Measurements from ENCODE around the gene REG4. TPM values are rescaled to one million over a fixed set of nuclear protein-coding genes. Genes with fewer than 3 reads are reported as not detected.

The REG4 gene
- total RNA-seq, 1 experiment from 2014 or later = not detected

DNA sequence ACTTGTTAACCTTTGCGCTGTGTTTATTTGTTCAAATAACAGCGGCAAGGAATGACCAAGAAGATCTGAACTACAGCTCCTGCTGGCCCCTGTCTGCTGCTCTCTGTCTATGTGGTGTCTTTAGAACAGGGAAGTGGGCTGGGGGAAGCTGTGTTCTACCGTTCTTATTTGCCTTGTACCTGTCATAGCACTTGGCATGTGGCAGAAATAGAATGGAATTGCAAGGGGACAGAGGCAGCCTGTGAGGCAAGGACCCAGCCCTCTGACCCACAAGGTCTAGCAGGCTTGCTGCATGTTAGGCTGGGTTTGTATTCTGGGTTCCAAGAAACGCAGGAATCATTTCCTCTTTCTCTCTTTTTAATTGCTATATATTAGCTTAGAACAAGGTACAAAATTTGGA lies 63.2 kb downstream of the REG4 start:
- no TSS peak for BruUV-seq (replicated peaks)
- in situ Hi-C loops (cut with HindIII; ENCODE audit: low pct_unique_long_range_greater_than_20kb, low sequenced_read_pairs) (no loop called here), intact Hi-C loops (cut with micrococcal nuclease; ENCODE audit: unreplicated experiment) (no loop called here)
- ATAC-seq (no peak), DNase-seq (ENCODE audit: low read depth, low spot score) (no peak)
- Histone ChIP-seq H3K27ac (ENCODE audit: low read length) (no peak overlapping the region), H3K4me1 (ENCODE audit: control insufficient read depth, insufficient read depth, low read length) (no peaks in the 10 kb centered on the region), H3K36me3 (ENCODE audit: control insufficient read depth, insufficient read depth, low read length) (no peaks in the 10 kb centered on the region), H3K9me3 (ENCODE audit: control insufficient read depth, insufficient read depth, low read depth, low read length) (no peaks in the 10 kb centered on the region), H3K27me3 (ENCODE audit: control insufficient read depth, insufficient read depth, low read length) (peaks cover 18% of the 10 kb centered on the region), H3K4me3 (ENCODE audit: low read depth in 2 of 2, low read length in 2 of 2) (no peak overlapping the region)
- ChIA-PET CTCF (no interaction called here), POLR2A (no interaction called here)
- TF ChIP-seq TCF7L2 (IDR thresholded peaks at IDR 0.05; ENCODE audit: low read depth, low read length) (no peak), REST (IDR thresholded peaks at IDR 0.05; ENCODE audit: insufficient read depth in 1 of 2, low read depth in 2 of 2, low read length in 1 of 2) (no peak), SIN3A (IDR thresholded peaks at IDR 0.05; ENCODE audit: borderline replicate concordance, insufficient read depth, low read depth, low read length) (no peak), POLR2AphosphoS5 (IDR thresholded peaks at IDR 0.05; ENCODE audit: low read depth, low read length) (no peak), CTCF (IDR thresholded peaks at IDR 0.05) (no peak)

DNA sequence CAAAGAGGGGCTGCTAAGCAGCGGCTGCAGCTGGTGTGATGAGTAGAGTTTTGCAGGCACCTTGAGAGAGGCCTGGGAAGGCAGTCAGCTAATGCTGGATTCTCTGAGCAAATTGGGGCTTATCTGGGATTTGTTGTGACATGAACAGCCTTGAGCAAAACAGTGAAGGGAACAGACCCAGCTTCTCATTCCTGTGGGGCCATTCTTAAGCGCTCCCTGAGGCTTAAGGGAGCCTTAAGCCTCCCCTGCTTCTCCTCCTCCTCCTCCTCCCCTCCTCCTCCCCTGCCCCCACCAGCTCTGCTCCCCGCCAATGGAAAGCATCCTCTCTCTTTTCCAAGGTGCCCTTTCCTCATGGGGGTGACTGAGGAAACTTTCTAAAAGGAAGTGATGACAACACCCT lies 63.8 kb downstream of the REG4 start:
- no peak for TF ChIP-seq REST (IDR thresholded peaks at IDR 0.05; ENCODE audit: insufficient read depth in 1 of 2, low read depth in 2 of 2, low read length in 1 of 2)
- no peak for TF ChIP-seq POLR2AphosphoS5 (IDR thresholded peaks at IDR 0.05; ENCODE audit: low read depth, low read length)
- no peak for TF ChIP-seq TCF7L2 (IDR thresholded peaks at IDR 0.05; ENCODE audit: low read depth, low read length)
- TF ChIP-seq CTCF (IDR thresholded peaks at IDR 0.05) = no peak
- TF ChIP-seq SIN3A (IDR thresholded peaks at IDR 0.05; ENCODE audit: borderline replicate concordance, insufficient read depth, low read depth, low read length) = no peak
- ATAC-seq = no peak
- ChIA-PET CTCF (no interaction called here), POLR2A (no interaction called here)
- Histone ChIP-seq H3K4me1 (ENCODE audit: control insufficient read depth, insufficient read depth, low read length) (no peaks in the 10 kb centered on the region), H3K27me3 (ENCODE audit: control insufficient read depth, insufficient read depth, low read length) (peaks cover 15% of the 10 kb centered on the region), H3K4me3 (ENCODE audit: low read depth in 2 of 2, low read length in 2 of 2) (no peak overlapping the region), H3K27ac (ENCODE audit: low read length) (no peak overlapping the region), H3K36me3 (ENCODE audit: control insufficient read depth, insufficient read depth, low read length) (no peaks in the 10 kb centered on the region), H3K9me3 (ENCODE audit: control insufficient read depth, insufficient read depth, low read depth, low read length) (no peaks in the 10 kb centered on the region)
- BruUV-seq (replicated peaks) = no TSS peak
- no peak for DNase-seq (ENCODE audit: low read depth, low spot score)
- intact Hi-C loops (cut with micrococcal nuclease; ENCODE audit: unreplicated experiment) = no loop called here
- in situ Hi-C loops (cut with HindIII; ENCODE audit: low pct_unique_long_range_greater_than_20kb, low sequenced_read_pairs) = no loop called here

Data from Panc1 (cell line).